Nephron (organoid): ENCODE data around the gene PXDC1.

Source experiments
- H3K27ac Mint-ChIP-seq, 3 experiments: 2 replicates each; pipeline ENCODE4 v1.8.0; 2020; ENCODE audit warnings: mixed read lengths in 3 of 3, mild to moderate bottlenecking in 2 of 3, moderate library complexity in 1 of 3
- H3K27me3 Mint-ChIP-seq: 2 replicates; pipeline ENCODE4 v1.8.0; 2021; ENCODE audit warnings: low read depth, mild to moderate bottlenecking, moderate library complexity, mixed read lengths
- H3K36me3 Mint-ChIP-seq: 2 replicates; pipeline ENCODE4 v1.8.0; 2020; ENCODE audit warnings: low read depth, mixed read lengths
- H3K4me1 Mint-ChIP-seq: 2 replicates; pipeline ENCODE4 v1.8.0; 2020; ENCODE audit warnings: mixed read lengths
- H3K4me3 Mint-ChIP-seq, 3 experiments: 2 replicates each; pipeline ENCODE4 v1.8.0; 2020; ENCODE audit warnings: mild to moderate bottlenecking in 3 of 3, mixed read lengths in 3 of 3, moderate library complexity in 2 of 3
- H3K9me3 Mint-ChIP-seq: 2 replicates; pipeline ENCODE4 v1.8.0; 2020; ENCODE audit warnings: mixed read lengths
- CTCF ChIP-seq, 3 experiments: fragments of 200-600 bp; sonication (generic); IDR thresholded peaks; one replicate each; pipeline ENCODE4 v1.5.0; 2021; ENCODE audit warnings: antibody characterized with exemption in 3 of 3; ENCODE audit not compliant: unreplicated experiment in 3 of 3

PXDC1 gene

DNA sequence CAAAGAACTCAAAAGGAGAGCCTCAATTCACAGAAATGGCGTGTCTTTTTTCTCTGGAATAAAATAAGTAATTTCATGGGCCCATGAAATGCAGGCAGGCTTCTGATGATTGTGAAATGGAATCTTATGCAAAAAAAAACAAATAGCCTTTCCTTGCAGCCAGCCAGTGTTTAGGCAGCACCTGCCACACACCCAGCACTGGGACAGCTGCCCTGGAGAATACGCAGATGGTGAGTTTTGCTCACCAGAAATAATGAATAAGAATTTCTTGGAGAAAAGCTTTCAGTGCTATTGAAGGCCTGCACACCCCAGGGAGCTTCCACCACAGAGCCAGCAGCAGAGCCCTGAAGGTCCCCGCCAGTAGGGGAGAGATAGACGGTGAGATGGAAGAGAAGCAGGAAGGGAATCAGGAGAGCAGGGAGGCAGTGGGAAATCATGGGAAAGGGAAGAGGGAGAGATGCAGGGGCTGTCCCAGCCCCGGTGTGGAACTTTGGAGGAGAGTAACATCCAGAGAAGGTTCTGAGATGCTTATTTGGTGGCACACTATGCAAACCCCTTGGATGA is 54.9 kb downstream of the PXDC1 start:
- Mint-ChIP-seq H3K9me3 (peaks cover 3% of the 10 kb centered on the region), H3K4me1 (peaks cover 32% of the 10 kb centered on the region), H3K36me3 (no peaks in the 10 kb centered on the region), H3K4me3 (no peak overlapping the region), H3K27me3 (peaks cover 3% of the 10 kb centered on the region), H3K27ac (no peak overlapping the region)
- TF ChIP-seq CTCF (IDR thresholded peaks at IDR 0.05; ENCODE audit: unreplicated experiment in 3 of 3), result no peak

DNA sequence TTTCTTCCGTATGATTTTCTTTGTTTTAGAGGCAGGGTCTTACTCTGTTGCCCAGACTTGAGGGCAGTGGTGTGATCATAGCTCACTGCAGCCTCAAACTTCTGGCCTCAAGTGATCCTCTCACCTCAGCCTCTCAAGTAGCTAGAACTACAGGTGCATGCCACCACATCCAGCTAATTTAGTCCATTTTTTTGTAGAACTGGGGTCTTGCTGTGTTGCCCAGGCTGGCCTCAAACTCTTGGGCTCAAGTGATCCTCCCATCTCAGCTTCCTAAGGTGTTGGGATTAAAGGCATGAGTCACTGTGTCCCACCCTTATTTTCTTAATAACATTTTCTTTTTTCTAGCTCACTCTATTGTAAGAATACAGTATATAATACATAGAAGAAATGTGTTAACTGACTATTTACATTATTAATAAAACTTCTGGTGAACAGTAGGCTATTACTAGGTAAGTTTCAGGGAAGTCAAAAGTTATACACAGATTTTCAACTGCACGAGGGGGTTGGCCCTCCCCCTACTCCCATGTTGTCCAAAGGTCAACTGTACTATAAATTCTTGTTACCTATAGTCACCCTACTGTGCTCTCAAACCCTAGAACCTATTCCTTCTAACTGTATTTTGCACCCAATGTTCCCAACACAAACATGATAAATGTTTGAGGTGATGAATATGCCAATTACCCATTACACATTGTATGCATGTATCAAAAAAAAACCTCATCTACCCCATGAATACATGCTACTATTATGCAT is 56.3 kb downstream of the PXDC1 start:
- H3K9me3 Mint-ChIP-seq, result peaks cover 3% of the 10 kb centered on the region
- no peaks in the 10 kb centered on the region for H3K36me3 Mint-ChIP-seq
- no peaks in the 10 kb centered on the region for H3K27me3 Mint-ChIP-seq
- H3K4me3 Mint-ChIP-seq, result no peak overlapping the region
- H3K27ac Mint-ChIP-seq, result no peak overlapping the region
- TF ChIP-seq CTCF (IDR thresholded peaks at IDR 0.05; ENCODE audit: unreplicated experiment in 3 of 3), result no peak
- peaks cover 32% of the 10 kb centered on the region for H3K4me1 Mint-ChIP-seq

DNA sequence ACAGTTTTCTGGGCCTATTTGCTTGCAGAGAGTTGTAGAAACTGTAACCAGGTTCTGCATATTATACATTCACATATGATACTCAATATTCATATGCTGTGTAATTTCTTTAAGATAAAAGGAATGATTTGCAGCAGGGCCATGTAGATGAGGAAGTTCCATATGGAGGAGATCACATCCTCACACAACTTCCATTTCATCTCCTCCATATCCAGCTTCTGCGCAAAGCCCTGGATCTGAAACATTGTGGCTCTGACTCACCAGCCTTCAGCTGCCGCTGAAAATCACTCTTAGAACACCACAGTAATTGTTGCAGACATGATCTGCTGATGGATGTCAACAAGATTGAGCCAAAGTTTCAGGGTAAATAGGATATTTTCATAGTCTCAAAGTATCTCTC is 57.7 kb downstream of the PXDC1 start:
- no peaks in the 10 kb centered on the region for H3K36me3 Mint-ChIP-seq
- H3K27ac Mint-ChIP-seq, result no peak overlapping the region
- no peak overlapping the region for H3K4me3 Mint-ChIP-seq
- peaks cover 32% of the 10 kb centered on the region for H3K4me1 Mint-ChIP-seq
- no peaks in the 10 kb centered on the region for H3K9me3 Mint-ChIP-seq
- peaks cover 4% of the 10 kb centered on the region for H3K27me3 Mint-ChIP-seq
- no peak for TF ChIP-seq CTCF (IDR thresholded peaks at IDR 0.05; ENCODE audit: unreplicated experiment in 3 of 3)

GRCh38 chr6:3690506-3690905 is 61.0 kb downstream of the PXDC1 start:
- H3K4me3 Mint-ChIP-seq, result no peak overlapping the region
- H3K9me3 Mint-ChIP-seq, result no peaks in the 10 kb centered on the region
- no peaks in the 10 kb centered on the region for H3K36me3 Mint-ChIP-seq
- peaks cover 9% of the 10 kb centered on the region for H3K27me3 Mint-ChIP-seq
- TF ChIP-seq CTCF (IDR thresholded peaks at IDR 0.05; ENCODE audit: unreplicated experiment in 3 of 3), result no peak
- no peak overlapping the region for H3K27ac Mint-ChIP-seq
- peaks cover 10% of the 10 kb centered on the region for H3K4me1 Mint-ChIP-seq

DNA sequence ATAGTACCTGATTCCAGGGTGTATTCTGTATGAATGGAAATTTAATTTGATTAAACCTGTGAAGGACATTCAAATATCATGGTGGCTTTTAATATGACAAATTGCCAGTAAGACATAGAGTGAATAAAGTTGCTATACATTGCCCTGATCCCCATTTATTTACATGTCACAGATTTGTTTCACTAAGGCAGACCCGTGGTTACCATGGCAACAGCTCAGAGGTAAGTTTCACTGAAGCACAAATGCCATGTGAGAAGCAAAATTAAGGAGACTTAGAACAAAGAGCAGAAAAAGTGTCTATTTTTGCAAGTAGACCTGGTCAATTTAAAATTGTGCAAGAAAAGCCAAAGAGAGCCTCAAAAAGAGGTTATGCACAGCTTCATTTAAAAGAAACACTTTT is 63.7 kb downstream of the PXDC1 start:
- Mint-ChIP-seq H3K4me3 (no peak overlapping the region), H3K36me3 (no peaks in the 10 kb centered on the region), H3K27me3 (peaks cover 9% of the 10 kb centered on the region), H3K9me3 (no peaks in the 10 kb centered on the region), H3K4me1 (no peaks in the 10 kb centered on the region), H3K27ac (no peak overlapping the region)
- no peak for TF ChIP-seq CTCF (IDR thresholded peaks at IDR 0.05; ENCODE audit: unreplicated experiment in 3 of 3)

- H3K4me3 Mint-ChIP-seq, result no peak overlapping the region
- H3K27ac Mint-ChIP-seq, result no peak overlapping the region
- TF ChIP-seq CTCF (IDR thresholded peaks at IDR 0.05; ENCODE audit: unreplicated experiment in 3 of 3), result no peak
- peaks cover 5% of the 10 kb centered on the region for H3K36me3 Mint-ChIP-seq
- no peaks in the 10 kb centered on the region for H3K4me1 Mint-ChIP-seq
- peaks cover 5% of the 10 kb centered on the region for H3K27me3 Mint-ChIP-seq
- peaks cover 9% of the 10 kb centered on the region for H3K9me3 Mint-ChIP-seq
Measured at GRCh38 chr6:3683331-3683730, 68.2 kb downstream of the PXDC1 start.
